Measurements from ENCODE around the gene RGS3. TPM values are rescaled to one million over a fixed set of nuclear protein-coding genes. Genes with fewer than 3 reads are reported as not detected.

The RGS3 gene
- total and polyA plus RNA-seq, 2 donors (not counting 3 experiments of a cell fraction or from before 2014, with no cell fraction given) = 356 to 416 TPM

- H3K4me1 ChIP-seq (ENCODE audit: control insufficient read depth, extremely low read depth, insufficient read depth, low read length) = peaks cover 14% of the 10 kb centered on the region
- H3K4me3 ChIP-seq (replicated peaks in 1 of 3; ENCODE audit: insufficient read depth in 1 of 3, low read depth in 1 of 3, low read length in 3 of 3) = no peak overlapping the region
- H3K4me2 ChIP-seq (ENCODE audit: insufficient read depth, low read length) = no peak overlapping the region
- H3K27me3 ChIP-seq (ENCODE audit: control insufficient read depth in 2 of 2, insufficient read depth in 2 of 2, low read length in 2 of 2) = peaks cover 0 to 2% of the 10 kb centered on the region in 2 experiments
- no TSS peak for BruUV-seq (replicated peaks)
- intact Hi-C loops (cut with micrococcal nuclease) (no loop called here), dilution Hi-C loops (cut with MboI; ENCODE audit: extremely low pct_ligation_motif_present, low sequenced_read_pairs) (no loop called here)
- no peaks in the 10 kb centered on the region for H3K9me3 ChIP-seq (replicated peaks; ENCODE audit: control insufficient read depth, insufficient read depth, low read length)
- no peaks in the 10 kb centered on the region for H4K20me1 ChIP-seq (replicated peaks; ENCODE audit: control insufficient read depth, extremely low read depth, insufficient read depth, low read length)
- FAIRE-seq (no peak), DNase-seq (ENCODE audit: low read depth, low spot score) (no peak)
- ChIA-PET POLR2A (no interaction called here), CTCF (interaction anchor here (1.4 to 1.8 kb wide), 2 partner anchors 18 to 26 kb away, joined by 4 to 9 read pairs; partner anchors contain the start of gene ALAD)
- no peaks in the 10 kb centered on the region for H3K36me3 ChIP-seq (ENCODE audit: control insufficient read depth in 2 of 2, extremely low read depth in 1 of 2, insufficient read depth in 2 of 2, low read length in 2 of 2)
- H2AFZ ChIP-seq (ENCODE audit: low read depth, low read length) = no peak overlapping the region
- H3K9ac ChIP-seq (replicated peaks; ENCODE audit: extremely low read depth, insufficient read depth, low read length) = no peak overlapping the region
- no peaks in the 10 kb centered on the region for H3K79me2 ChIP-seq (ENCODE audit: control insufficient read depth, insufficient read depth, low read length)
- no peaks in the 10 kb centered on the region for H3K9me1 ChIP-seq (replicated peaks; ENCODE audit: control insufficient read depth, extremely low read depth, insufficient read depth, low read length)
- TF ChIP-seq POLR2AphosphoS5 (IDR thresholded peaks at IDR 0.05; ENCODE audit: insufficient read depth, low read depth, low read length) = no peak
- no peak for TF ChIP-seq GATA2 (IDR thresholded peaks at IDR 0.05; ENCODE audit: insufficient read depth, insufficient read length, low read depth, low read length)
- no peak for TF ChIP-seq MYC (IDR thresholded peaks at IDR 0.05; ENCODE audit: low read depth, low read length)
- TF ChIP-seq, protein P1, sequence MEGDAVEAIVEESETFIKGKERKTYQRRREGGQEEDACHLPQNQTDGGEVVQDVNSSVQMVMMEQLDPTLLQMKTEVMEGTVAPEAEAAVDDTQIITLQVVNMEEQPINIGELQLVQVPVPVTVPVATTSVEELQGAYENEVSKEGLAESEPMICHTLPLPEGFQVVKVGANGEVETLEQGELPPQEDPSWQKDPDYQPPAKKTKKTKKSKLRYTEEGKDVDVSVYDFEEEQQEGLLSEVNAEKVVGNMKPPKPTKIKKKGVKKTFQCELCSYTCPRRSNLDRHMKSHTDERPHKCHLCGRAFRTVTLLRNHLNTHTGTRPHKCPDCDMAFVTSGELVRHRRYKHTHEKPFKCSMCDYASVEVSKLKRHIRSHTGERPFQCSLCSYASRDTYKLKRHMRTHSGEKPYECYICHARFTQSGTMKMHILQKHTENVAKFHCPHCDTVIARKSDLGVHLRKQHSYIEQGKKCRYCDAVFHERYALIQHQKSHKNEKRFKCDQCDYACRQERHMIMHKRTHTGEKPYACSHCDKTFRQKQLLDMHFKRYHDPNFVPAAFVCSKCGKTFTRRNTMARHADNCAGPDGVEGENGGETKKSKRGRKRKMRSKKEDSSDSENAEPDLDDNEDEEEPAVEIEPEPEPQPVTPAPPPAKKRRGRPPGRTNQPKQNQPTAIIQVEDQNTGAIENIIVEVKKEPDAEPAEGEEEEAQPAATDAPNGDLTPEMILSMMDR (IDR thresholded peaks at IDR 0.05; ENCODE audit: extremely low read depth in 1 of 2, insufficient read depth in 1 of 2, low read depth in 1 of 2, low read length in 2 of 2) = no peak
- no peak for TF ChIP-seq FOS (IDR thresholded peaks at IDR 0.05; ENCODE audit: borderline replicate concordance, insufficient read depth, low read length)
- TF ChIP-seq POLR2A (IDR thresholded peaks at IDR 0.05; ENCODE audit: low read depth, low read length) = no peak
- no peak for TF ChIP-seq EZH2 (IDR thresholded peaks at IDR 0.05; ENCODE audit: borderline replicate concordance, low read depth, low read length, severe bottlenecking)
- TF ChIP-seq JUN (IDR thresholded peaks at IDR 0.05; ENCODE audit: borderline replicate concordance, insufficient read depth, insufficient read length, low read depth) = no peak
- no peak for TF ChIP-seq MAX (IDR thresholded peaks at IDR 0.05; ENCODE audit: insufficient read depth, insufficient read length)
- no peak overlapping the region for H3K27ac ChIP-seq (ENCODE audit: insufficient read depth, low read depth, low read length)
Measured at GRCh38 chr9:113427629-113428028, 35.9 kb upstream of the RGS3 start.
